GM23338 (cell line): Measurements from ENCODE around the gene PM20D1. TPM values are rescaled to one million over a fixed set of nuclear protein-coding genes. Genes with fewer than 3 reads are reported as not detected.

Experiments
- ATAC-seq: fragments of 200-7000 bp; cut with Tn5 transposase; 3 replicates; pipeline ENCODE4 v1.9.1; 2020
- DNase-seq: peaks from one replicate; pipeline ENCODE4 v3.0.0-alpha.2; 2015; ENCODE audit warnings: low spot score
- H2AFZ ChIP-seq: fragments of 200-600 bp; sonication (generic); 2 replicates; pipeline ENCODE4 v1.8.0; 2016; ENCODE audit warnings: antibody characterized with exemption, mild to moderate bottlenecking, moderate library complexity
- H3F3A ChIP-seq: fragments of 200-600 bp; sonication (generic); replicated peaks from 2 replicates; pipeline ENCODE4 v1.8.0; 2017; ENCODE audit warnings: antibody characterized with exemption, mixed run types, low read depth
- H3K27ac ChIP-seq: fragments of 200-600 bp; sonication (generic); 2 replicates; pipeline ENCODE4 v1.6.1; 2016; ENCODE audit warnings: low read depth
- H3K27me3 ChIP-seq: fragments of 200-600 bp; sonication (generic); 2 replicates; pipeline ENCODE4 v1.8.0; 2016; ENCODE audit warnings: mild to moderate bottlenecking, mixed run types, moderate library complexity; ENCODE audit not compliant: insufficient read depth
- H3K36me3 ChIP-seq: fragments of 200-600 bp; sonication (generic); 2 replicates; pipeline ENCODE4 v1.8.0; 2016; ENCODE audit warnings: mild to moderate bottlenecking; ENCODE audit not compliant: insufficient read depth
- H3K4me1 ChIP-seq: fragments of 200-600 bp; sonication (generic); 2 replicates; pipeline ENCODE4 v1.8.0; 2016; ENCODE audit warnings: mild to moderate bottlenecking, moderate library complexity; ENCODE audit not compliant: insufficient read depth
- H3K4me2 ChIP-seq: fragments of 200-600 bp; sonication (generic); 2 replicates; pipeline ENCODE4 v1.7.1; 2017; ENCODE audit warnings: mixed run types
- H3K4me3 ChIP-seq: fragments of 200-600 bp; sonication (generic); 2 replicates; pipeline ENCODE4 v1.6.1; 2016; ENCODE audit warnings: mixed run types
- H3K79me2 ChIP-seq: fragments of 200-600 bp; sonication (generic); replicated peaks from 2 replicates; pipeline ENCODE4 v1.8.0; 2017; ENCODE audit warnings: mild to moderate bottlenecking; ENCODE audit not compliant: insufficient read depth
- H3K9me2 ChIP-seq: fragments of 200-600 bp; sonication (generic); 2 replicates; pipeline ENCODE4 v1.8.0; 2017; ENCODE audit not compliant: insufficient read depth
- H4K20me1 ChIP-seq: fragments of 200-600 bp; sonication (generic); replicated peaks from 2 replicates; pipeline ENCODE4 v1.8.0; 2017; ENCODE audit warnings: mild to moderate bottlenecking; ENCODE audit not compliant: insufficient read depth
- H3K27ac Mint-ChIP-seq: 2 replicates; pipeline ENCODE4 v1.8.0; 2020; ENCODE audit warnings: inconsistent platforms, mild to moderate bottlenecking, moderate library complexity, mixed read lengths
- H3K27me3 Mint-ChIP-seq: 3 replicates; pipeline ENCODE4 v1.8.0; 2022; ENCODE audit warnings: low read depth, mild to moderate bottlenecking, moderate library complexity, mixed read lengths, inconsistent platforms; ENCODE audit not compliant: insufficient read depth, poor library complexity
- H3K36me3 Mint-ChIP-seq: 3 replicates; pipeline ENCODE4 v1.8.0; 2021; ENCODE audit warnings: low read depth, mild to moderate bottlenecking, inconsistent platforms, moderate library complexity, mixed read lengths
- H3K4me1 Mint-ChIP-seq: 3 replicates; pipeline ENCODE4 v1.8.0; 2020; ENCODE audit warnings: mild to moderate bottlenecking, inconsistent platforms, mixed read lengths
- H3K4me3 Mint-ChIP-seq: 3 replicates; pipeline ENCODE4 v1.8.0; 2021; ENCODE audit warnings: moderate library complexity, mild to moderate bottlenecking, inconsistent platforms, mixed read lengths
- H3K9me3 Mint-ChIP-seq: 3 replicates; pipeline ENCODE4 v1.8.0; 2020; ENCODE audit warnings: moderate library complexity, mild to moderate bottlenecking, inconsistent platforms, mixed read lengths
- ETS1 ChIP-seq: IDR thresholded peaks from 2 replicates; pipeline ENCODE4 v1.6.1; 2016; ENCODE audit warnings: antibody characterized with exemption
- EZH2 ChIP-seq: fragments of 200-600 bp; sonication (generic); IDR thresholded peaks from one replicate; pipeline ENCODE4 v1.8.0; 2017; ENCODE audit warnings: antibody characterized with exemption, mild to moderate bottlenecking, low read depth; ENCODE audit not compliant: unreplicated experiment
- REST ChIP-seq: IDR thresholded peaks from one replicate; pipeline ENCODE4 v1.6.1; 2018; ENCODE audit warnings: antibody characterized with exemption; ENCODE audit not compliant: unreplicated experiment
- ZNF331 ChIP-seq: fragments of 250-450 bp; sonication (Bioruptor Pico); IDR thresholded peaks from 2 replicates; pipeline ENCODE4 v1.5.0; 2020; ENCODE audit warnings: low read depth, mild to moderate bottlenecking, moderate library complexity
- polyA plus RNA-seq: library from polyadenylated mRNA; unstranded; fragments of >200 nt; fragmentation: Nextera tagmentation; extraction: Ambion mirVana; gene quantifications from 2 replicates; pipeline ENCODE4 v1.2.1, GENCODE V29; 2016
- total RNA-seq: library from RNA; depleted of rRNA; stranded (reverse); fragments of >200 nt; shearing (Covaris generic); gene quantifications from 2 replicates; pipeline ENCODE4 v1.2.3, GENCODE V29; 2014; rRNA removed

PM20D1 gene
- total and polyA plus RNA-seq, 2 experiments from 2014 or later = 0.10 TPM; not detected in 1

- Mint-ChIP-seq H3K4me1 (no peaks in the 10 kb centered on the region), H3K4me3 (no peak overlapping the region), H3K9me3 (peaks cover 12% of the 10 kb centered on the region; the same call in 2 of the 3 replicates), H3K27ac (no peak overlapping the region), H3K36me3 (no peaks in the 10 kb centered on the region), H3K27me3 (peaks cover 5% of the 10 kb centered on the region)
- Histone ChIP-seq H3K27ac (no peak overlapping the region), H3K79me2 (no peaks in the 10 kb centered on the region), H4K20me1 (no peaks in the 10 kb centered on the region), H3K36me3 (no peaks in the 10 kb centered on the region; the same call in 1 of the 2 replicates), H2AFZ (no peak overlapping the region), H3K9me2 (no peaks in the 10 kb centered on the region), H3K4me1 (no peaks in the 10 kb centered on the region), H3F3A (no peaks in the 10 kb centered on the region), H3K4me3 (no peak overlapping the region), H3K4me2 (no peak overlapping the region), H3K27me3 (peaks cover 12% of the 10 kb centered on the region; the same call in 1 of the 2 replicates)
- no peak for ATAC-seq
- DNase-seq = no peak
- TF ChIP-seq ZNF331 (CRISPR knock-in tag) (no peak), EZH2 (no peak), REST (no peak), ETS1 (no peak)
These were observed 69.6 kb downstream of the PM20D1 start for GRCh38 chr1:205780335-205780734.

Other genes with a start within 250 kb of the PM20D1 start
- 19.1 and 19.7 TPM in 2 replicates for gene ELK4, start 218.1 kb downstream of the PM20D1 start, total RNA-seq
- gene ELK4, start 218.1 kb downstream of the PM20D1 start, polyA plus RNA-seq = 5.1 and 5.2 TPM in 2 replicates
- gene SLC45A3, start 169.6 kb downstream of the PM20D1 start, total RNA-seq = 14.4 and 16.0 TPM in 2 replicates
- gene SLC45A3, start 169.6 kb downstream of the PM20D1 start, polyA plus RNA-seq = 4.6 and 4.7 TPM in 2 replicates
- gene NUCKS1, start 100.0 kb downstream of the PM20D1 start, total RNA-seq = 296 and 307 TPM in 2 replicates
- 239 and 255 TPM in 2 replicates for gene NUCKS1, start 100.0 kb downstream of the PM20D1 start, polyA plus RNA-seq
- gene RAB29, start 74.7 kb downstream of the PM20D1 start, total RNA-seq = 9.1 and 14.8 TPM in 2 replicates
- 6.4 and 7.1 TPM in 2 replicates for gene RAB29, start 74.7 kb downstream of the PM20D1 start, polyA plus RNA-seq
- gene SLC41A1, start 36.9 kb downstream of the PM20D1 start, total RNA-seq = 22.1 and 30.0 TPM in 2 replicates
- 11.8 and 15.7 TPM in 2 replicates for gene SLC41A1, start 36.9 kb downstream of the PM20D1 start, polyA plus RNA-seq
- not detected in 2 replicates for gene SLC26A9, start 93.3 kb upstream of the PM20D1 start, total RNA-seq
- gene SLC26A9, start 93.3 kb upstream of the PM20D1 start, polyA plus RNA-seq = not detected in 2 replicates
- not detected in 2 replicates for gene RAB7B, start 153.3 kb upstream of the PM20D1 start, total RNA-seq
- gene RAB7B, start 153.3 kb upstream of the PM20D1 start, polyA plus RNA-seq = not detected in 2 replicates
- not detected in 2 replicates for gene CTSE, start 173.8 kb upstream of the PM20D1 start, total RNA-seq
- gene CTSE, start 173.8 kb upstream of the PM20D1 start, polyA plus RNA-seq = not detected in 2 replicates
- not detected in 2 replicates for gene RHEX, start 203.0 kb upstream of the PM20D1 start, total RNA-seq
- gene RHEX, start 203.0 kb upstream of the PM20D1 start, polyA plus RNA-seq = not detected in 2 replicates